DMS79 treated with DMSO at 0.1 percent for 48 hours (cell line): ENCODE results near the gene SOX11.
"Not testable (repeated sequence)": the region's sequence is repeated elsewhere in the genome, so short reads cannot be mapped to it uniquely, and the experiment has no call there.

Experiments
- DNase-seq: peaks from one replicate; lab custom pipeline; 2025; lab: John Stamatoyannopoulos, UW

The SOX11 gene

DNA sequence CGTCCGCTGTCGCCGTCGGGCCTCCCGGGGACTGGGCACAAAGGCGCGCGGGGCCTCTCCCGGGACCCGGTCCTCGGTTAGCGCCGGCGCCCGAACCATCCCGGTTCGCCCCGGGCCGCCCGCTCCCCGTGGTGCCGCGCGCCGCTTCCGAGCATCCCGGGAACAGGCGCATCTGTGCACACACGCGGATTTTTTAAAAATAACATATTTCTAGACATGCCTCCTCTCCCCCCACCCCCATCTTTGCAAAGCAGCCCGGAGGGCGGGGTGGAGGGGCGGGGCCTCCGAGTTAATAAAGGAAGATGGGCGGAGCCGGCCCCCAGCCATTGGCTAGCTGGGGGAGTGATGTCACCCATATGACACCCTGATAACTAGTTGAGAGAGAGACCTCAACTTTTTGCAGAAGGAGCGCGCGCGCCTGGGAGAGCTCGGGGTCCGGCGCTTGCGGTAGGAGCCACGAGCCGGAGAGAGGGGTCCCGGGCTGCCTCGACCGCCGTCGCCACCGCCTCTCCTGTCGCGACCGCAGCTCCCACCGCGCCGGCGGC is at the start of gene SOX11:
Gene SOX11, plus strand, starts transcription at position 400 of the 545 bp plus-strand sequence. CDS start 338 bp downstream, outside the sequence.
- DNase-seq = peak; percentile 95

DNA sequence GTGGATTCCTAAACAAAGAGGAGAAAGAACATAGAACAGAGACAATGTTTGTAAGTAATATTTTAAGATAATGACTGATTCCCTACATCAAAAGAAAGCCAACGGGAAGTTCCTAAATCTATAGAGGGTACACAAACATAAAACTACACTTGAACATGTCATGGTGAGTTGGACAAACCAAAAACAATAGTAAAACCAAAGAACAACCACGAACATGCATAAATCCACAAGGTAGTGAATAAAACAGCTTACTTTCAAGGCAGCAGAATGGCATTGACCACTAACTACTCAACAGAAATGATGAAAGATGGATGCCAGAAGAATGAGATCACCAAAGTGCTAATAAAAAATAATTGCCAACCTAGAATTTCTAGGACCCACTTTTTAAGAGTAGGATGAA is 39.5 kb upstream of the SOX11 start:
- not testable (repeated sequence) for DNase-seq

DNA sequence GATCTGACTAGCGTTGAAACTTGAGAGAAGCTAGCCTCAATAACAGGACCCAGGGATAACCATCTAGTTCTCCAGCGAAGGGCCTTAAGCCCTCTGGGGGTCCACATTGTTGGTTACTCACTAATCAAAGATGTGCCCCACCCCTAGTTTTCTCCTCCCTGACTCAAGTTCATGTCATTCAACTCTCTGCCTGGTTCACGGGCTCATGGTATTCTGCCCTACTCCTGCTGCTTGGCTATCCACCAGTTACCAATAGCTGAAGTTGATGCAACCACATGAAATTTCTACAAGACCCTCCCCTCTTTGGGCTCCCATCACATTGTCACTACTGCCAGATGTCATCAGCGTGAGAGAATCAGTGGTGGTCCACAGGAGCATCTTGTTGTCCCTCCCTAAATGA is 38.4 kb upstream of the SOX11 start:
- not testable (repeated sequence) for DNase-seq

DNA sequence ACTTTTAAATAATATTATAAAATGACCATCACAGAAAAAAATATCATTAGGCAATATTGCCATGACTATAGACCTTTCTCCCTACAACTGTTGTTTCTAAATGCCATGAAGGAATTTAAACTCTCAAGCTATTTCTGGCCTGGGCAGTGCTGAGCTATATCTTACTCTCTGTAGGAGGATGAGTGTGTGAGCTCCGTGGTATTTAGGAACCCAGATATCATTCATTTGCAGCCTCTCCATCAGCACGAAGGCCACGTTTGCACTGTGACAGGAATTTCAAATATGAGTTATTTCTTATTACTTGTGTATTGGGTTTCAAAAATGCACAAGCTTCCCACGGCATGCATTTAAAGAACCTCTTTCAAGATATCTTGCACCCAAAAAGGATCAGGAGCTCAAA is 35.0 kb upstream of the SOX11 start:
- DNase-seq = no peak

DNA sequence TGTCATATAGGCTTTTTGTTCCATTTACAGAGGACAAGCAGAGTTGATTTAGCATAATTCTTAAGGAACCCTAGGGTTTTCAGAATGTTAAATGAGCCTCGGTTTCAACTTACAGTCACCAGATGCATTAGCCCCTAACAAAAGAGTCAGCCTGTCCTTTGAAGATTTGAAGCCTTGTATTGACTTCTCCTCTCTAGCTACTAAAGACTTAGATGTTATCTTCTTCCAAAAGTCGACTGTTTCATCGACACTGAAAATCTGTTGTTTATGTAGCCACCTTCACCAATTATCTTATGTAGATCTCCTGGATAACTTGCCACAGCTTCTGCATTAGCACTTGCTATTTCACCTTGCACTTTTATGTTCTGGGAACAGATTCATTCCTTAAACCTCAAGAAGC is 31.6 kb upstream of the SOX11 start:
- no peak for DNase-seq

DNA sequence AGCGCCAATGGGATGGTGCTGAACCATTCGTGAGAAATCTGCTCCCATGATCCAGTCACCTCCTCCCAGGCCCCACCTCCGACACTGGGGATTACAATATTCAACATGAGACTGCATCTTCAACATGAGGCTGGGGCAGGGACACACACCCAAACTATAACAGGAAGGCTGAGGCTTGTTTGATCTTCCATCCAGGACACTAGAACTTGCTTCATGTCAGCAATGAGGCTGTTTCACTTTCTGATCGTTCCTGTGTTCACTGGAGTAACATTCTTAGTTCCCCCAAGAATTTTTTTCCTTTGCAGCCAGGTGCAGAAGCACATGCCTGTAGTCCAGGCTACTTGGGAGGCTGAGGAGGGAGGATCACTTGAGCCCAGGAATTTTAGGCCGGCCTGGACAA is 30.8 kb upstream of the SOX11 start:
- DNase-seq = no peak

DNA sequence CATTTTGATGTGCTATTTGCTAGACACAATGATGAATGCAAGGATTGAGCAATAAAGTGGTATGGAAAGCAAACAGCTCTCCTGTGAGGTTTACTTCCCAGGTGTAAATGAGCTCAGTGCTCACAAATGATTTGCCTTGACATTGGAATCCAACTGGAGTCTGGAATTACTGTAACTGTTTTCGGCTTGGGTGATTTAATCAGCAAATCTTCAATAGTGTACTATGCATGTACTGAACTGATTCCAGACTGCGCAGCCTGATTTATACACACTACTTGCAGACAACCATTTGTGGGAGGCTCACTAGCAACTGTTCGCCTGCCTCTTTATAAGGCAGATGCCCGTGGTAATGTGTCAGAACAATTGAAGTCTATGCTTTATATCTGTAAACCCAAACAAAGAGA is 27.9 kb upstream of the SOX11 start:
- no peak for DNase-seq

DNA sequence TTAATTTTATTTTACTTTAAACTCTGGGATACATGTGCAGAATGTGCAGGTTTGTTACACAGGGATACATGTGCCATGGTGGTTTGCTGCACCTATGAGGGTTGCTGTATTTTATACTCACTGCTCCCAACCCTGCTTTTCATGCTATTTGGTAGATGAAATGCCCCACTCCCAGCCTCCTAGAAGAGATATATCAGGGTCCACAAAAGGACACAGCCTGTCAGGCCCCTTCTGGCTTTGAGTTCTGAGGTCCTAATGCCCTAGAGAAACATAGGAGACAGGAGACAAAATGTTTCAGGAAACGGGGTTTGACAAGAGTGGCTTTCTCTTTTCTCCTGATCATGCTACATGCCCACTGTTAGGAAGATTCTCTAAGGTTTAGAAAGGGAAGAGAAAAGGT is 27.1 kb upstream of the SOX11 start:
- DNase-seq = no peak

DNA sequence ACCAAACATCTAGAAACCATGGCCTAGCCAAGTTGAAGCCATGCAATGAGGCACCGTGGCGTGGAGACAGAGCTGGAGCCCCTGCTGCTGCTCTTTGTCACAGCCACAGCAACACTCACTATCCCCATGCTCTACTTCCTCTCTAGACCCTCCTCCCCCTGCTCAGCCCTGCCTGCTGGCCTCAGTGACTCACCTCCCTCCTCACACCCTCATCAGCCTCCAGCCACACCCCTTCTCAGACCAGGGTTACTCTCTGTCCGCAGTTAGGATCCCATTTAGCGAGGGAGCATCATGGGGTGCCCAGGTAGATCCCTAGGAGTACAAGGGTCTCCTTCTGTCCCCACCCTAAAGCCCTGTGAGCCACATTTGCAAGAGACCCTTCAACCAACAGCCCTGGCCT is 25.4 kb upstream of the SOX11 start:
- no peak for DNase-seq

DNA sequence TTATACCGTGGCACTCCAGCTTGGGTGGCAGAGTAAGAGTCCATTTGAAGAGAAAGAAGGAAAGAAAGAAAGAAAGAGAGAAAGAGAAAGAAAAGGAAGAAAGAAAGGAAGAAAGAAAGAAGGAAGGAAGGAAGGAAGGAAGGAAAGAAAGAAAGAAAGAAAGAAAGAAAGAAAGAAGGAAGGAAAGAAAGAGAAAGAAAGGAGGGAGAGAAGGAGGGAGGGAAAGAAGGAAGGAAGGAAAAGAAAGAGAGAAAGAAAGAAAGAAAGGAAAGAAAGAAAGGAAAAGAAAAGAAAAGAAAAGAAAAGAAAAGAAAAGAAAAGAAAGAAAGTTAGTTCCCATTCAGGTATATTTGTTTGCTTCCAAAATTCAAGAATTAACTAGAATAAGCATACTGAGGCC is 24.5 kb upstream of the SOX11 start:
- DNase-seq = not testable (repeated sequence)

DNA sequence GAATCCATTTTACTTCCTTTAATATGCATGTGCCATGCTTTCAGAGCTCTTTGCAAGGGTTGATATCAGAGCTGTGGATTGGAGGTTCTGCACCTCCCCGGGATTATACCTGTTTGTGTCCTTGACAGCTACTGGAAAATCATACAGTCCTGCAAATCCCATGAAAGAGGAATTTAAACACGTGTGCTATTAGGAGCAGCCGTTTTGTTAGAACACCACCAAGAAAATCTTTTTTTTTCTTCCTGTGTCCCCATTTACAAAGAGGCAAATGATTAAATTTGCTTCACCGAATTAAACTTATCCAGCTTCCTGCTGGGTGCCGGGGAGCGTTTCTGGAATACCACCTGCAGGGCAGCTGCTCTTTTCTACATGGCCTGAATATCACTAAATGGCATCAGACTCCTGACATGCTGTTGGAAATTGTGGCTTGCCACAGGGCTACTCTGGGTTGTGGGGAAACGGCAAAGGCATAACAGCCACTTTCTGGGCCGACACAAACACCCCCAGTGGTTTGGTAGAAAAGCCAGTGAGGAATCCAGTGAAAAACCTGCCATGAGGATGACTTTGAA is 23.4 kb upstream of the SOX11 start:
- no peak for DNase-seq

DNA sequence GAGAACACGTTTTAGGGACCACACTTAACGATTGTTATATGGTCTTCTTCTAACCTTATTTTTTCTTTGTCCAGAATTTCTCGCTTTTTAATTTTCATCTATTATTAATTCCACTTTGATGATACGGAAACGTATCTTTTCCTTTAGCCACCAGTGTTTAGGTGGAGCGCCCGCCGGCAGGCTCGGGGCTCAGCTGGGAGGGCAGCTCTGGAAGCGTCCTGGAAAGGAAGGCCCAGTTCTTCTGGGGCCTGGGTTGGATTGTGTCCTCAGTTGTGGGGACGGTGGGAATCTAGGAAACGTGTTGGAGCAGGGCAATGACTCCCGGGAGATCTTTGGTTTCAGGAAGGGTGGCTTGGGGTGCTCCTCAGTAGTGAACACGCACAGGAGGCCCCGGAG is 19.4 kb upstream of the SOX11 start:
- no peak for DNase-seq

DNA sequence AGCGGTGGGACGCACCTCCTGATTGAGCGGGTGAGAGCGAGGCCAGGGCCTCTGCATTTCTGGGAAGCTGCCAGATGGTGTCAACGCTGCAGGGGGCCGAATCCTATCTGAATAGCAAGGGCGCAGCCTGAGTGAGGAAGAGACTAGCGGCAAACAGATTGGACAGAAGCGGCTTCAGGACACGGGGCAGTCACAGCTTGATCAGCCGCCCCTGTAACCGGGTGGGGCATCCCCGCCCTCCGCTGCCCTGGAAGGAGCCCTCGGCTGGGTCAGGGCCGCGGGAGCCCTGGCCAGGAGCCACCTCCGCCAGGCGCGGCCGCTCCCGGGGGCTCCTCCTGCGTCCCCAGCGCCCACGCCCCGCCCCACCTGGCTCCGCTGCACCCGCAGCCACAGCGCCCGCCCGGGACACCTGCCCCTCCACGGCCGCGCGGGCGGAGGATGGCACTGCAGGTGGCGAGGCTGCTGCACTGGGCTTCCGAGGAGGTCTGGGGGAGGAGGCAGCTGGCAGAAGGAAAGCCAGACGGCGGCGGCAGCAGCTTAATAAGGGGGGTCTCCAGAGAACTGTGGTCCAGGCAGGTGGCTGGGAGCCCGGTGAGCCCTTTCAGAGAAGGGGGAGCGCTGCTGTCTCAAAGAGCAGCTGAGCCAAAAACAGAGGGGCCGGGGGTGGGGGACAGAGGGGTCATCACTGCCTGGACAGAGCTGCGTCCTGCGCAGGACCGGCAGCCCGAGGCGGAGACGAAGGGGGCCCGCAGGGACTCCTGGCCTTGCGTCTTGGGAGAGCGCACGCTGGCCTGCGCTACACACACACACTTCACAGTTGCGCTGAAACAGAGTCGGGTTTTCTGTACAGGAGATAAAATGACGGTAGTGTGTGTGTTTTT is 18.8 kb upstream of the SOX11 start:
- DNase-seq = peak; percentile 56

DNA sequence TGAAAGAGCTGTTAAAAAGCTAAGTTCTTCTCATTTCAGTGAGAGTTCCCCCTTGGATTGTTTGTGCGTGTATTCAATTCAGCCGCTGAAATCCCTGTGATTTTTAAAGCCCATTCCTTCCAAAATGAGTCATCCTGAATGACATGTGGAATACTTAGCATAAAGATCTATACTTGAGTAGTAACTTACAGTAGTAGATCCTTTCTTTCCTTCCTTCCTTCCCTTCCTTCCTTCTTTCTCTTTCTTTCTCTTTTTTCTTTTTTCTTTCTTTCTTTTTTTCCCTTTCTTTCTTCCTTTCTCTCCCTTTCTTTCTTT is 18.2 kb upstream of the SOX11 start:
- no peak for DNase-seq

DNA sequence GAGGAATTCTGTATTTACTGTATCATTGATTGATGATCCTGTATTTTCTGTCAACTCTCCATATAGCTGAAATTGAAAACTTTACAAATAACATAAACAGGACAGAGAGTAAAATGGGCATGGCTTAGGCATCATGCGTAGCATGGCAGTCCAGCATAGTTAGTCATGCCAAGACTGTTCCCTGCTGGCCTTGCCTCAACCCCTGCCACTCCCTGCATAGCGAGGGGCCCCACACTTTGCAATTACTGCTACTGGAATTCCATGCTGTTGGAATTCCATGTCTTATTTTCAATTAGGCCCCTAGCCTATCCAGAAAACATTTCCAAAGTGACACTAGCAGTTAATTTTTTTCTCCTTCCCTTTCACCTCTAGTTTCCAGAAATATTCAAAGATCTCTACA is 15.1 kb upstream of the SOX11 start:
- DNase-seq = no peak

DNA sequence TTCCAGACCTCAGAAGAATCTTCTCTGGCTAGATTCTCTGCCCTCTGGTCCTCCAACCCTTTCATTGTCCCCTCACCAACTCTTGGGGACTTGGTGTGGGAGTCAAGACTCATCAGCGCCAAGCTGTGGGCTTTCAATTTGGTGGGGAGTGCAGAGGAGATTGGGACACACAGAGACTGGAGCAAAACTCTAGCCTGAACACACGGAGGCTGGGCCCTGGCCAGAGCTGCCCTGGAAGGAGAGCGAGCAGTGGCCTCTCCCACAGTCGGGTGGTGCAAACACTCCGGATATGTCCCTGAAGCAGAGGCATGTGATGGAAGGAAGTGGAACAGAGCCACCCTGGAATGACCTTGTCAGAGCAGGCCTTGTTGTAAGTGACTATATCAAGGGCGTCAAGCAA is 8.7 kb upstream of the SOX11 start:
- no peak for DNase-seq

DNA sequence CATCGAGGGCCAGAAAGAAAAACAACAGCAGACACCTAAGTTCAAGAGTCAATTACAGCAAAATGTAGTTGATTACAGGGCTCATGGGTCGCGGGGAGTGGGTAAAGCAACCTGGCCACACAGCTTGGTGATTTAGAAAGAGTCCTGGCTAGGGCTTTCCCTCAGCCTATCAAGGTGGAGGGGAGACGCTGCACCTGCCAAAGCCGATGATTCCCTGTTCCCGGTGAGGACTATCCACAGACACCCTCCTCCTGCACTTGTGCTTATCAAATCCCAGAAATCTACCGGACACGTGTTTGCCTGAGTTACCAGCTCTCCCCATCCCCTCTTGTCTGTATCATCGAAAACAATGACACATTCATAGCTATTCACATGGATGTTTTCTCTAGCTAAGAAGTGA is 7.0 kb upstream of the SOX11 start:
- no peak for DNase-seq

DNA sequence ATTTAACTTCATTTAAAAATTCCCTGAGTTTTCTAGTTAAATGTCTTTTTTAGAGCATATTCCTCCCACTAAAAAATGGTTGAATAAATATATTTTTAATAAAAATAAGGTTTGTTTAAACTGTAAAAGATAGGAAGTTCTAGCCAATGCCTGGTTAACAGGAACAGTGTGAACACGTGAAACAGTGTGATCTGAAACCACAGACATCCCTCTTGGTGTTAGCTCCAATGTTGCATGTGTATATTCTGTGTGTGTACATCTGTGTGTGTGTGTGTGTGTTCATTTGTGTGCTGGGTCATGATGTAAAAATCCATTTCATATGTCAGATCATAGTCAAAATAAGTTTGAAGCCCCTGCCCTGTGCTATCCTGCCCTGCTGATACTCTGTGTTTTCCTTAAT is 6.1 kb upstream of the SOX11 start:
- no peak for DNase-seq

DNA sequence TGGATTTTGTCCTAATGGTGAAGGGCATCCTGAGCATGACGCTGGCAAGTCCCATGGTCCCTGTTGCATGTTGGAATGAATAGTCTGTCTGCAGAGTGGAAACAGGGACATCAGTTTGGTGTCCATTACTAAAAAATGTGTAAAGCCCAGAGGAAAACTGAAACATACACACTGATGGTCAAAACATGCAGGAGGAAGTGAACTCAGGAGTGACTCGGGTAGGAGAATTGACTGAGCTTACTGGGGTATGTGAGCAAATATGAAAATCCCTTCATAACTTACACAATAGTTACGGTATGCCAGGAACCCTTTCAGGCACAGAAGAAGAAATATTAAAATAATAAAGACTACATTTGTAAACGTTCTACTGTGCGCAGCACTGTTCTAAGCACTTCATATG is 5.6 kb upstream of the SOX11 start:
- DNase-seq = no peak

DNA sequence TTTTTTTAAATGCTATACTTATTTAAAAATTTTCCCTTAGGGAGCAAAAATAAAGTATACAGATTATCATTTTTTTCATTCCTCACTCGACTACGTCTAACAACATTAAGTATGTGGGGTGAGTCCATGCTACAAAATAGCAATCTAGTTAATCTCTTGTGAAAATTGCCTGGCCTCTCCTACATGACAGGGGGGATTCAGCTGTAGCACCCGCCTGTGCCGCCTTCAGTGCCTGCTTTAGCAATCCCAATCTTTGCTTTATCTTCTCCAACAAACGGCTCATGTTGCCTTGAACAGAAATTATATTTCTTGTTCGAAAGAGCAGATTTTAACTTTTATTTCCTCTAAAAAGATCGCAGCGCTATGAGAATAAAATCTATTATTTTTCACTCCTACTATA is 2.4 kb upstream of the SOX11 start:
- DNase-seq = no peak

DNA sequence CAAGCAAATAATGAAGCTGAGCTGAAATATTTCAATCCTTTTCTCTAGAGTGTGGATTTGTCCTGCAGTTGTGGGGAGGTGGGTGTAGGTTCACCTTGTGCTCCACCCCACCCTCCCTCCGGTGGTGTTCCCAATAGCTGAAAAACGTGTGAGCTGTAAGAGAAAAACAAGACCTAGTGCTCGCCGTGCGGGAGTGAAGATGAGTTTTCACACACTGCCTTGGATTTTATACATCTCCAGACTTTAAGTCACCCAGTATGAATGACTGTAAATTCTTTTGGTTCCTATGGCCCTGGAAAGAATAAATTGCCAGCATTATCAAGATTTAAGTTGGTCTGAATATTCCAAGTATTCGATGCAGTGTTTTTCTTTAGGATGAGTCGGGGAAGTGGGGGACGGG is 1.9 kb upstream of the SOX11 start:
- DNase-seq = peak; percentile 68

DNA sequence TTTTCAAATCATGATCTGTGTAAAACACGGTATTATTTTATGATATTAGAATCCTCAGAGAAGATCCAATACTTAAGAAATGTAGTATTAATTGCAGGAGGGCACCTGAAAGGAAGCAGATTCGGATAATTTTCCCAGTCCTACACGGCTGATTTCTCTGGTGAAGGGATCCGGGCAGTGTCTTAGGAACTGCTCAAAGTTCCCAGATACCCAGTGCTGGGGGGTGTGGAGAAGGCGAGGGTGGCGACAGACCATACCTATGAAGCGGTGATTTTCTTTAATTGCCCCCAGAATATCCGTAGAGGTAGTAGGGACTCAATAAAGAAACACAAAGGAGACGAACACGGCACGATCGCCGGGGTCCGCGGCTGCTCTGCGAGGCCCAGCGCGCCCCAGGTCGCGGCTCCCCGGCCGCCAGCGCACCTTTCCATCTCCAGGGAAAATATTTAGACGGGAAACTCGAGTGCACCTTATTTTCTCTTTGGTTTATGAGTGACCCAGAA is 1.4 kb upstream of the SOX11 start:
- peak; percentile 70 for DNase-seq

DNA sequence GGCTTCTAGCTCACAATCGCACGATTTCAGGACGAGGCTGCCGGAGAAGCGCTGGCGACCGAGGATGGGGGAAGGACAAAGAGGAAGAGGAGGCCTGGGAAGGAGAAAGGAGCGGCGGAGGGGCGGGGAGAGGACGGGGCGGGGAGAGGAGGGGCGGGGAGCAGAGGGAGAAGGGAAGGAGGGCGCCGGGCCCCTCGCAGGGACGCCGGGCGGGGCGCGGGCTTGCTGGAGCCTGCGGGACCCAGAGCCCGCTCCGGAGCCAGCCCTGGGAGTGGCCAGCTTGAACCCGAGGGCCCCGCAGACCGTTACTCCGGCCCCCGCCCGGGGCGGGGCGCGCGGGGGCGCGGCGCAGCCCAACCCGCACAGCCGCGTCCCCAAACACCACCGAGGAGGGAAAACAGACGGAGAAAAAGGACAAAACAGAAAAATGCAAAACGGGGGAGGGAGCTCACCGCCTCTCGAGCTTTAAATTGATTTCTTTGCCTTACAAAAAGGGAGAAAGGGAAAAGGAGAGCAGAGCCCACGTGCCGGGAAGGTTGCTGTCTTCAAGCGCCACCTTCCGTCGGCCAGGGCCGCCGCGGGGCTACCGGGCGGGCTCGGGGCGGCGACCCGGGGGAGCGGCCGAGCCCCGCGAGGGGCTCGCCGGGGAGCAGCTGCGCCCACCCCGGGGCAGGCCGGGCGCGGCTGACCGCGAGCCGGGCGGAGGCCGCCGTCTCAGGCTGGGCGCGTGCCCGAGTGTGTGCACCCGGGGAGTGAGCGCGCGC is 781 bp upstream of the SOX11 start:
- DNase-seq = peak; percentile 82
